ENCODE data around the gene CC2D2A.
A peak's percentile ranks its signal among the peaks of the same experiment; 100 is the strongest.

The CC2D2A gene

DNA sequence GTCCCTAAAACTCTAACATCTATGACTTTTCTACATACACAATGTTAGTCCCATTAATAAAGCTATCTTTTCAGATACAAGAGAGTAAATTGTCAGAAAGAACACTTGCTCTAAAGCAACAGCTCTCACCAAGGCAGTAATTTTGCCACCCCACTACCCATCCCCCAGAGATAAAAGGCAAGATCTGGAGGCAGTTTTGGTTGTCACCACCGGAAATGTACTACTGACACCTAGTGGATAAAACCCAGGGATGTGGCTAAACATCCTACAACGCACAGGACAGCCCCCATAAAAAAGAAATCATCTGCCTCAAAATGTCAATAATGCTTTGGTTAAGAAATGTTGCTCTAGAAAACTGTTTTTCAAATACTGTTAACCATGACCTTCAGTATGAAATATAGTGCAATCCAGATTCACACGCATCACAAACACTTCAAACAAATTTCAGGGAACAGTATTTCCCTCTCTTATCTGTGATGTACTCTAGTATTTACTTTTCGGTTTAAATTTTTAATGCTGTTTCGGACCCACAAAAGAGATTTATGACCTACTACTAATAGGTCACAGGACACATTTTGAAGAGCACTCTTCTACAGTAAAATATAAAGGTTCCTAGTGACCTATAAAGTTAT, 180.3 kb downstream of the CC2D2A start:
- no peak for DNase-seq (ENCODE audit: low read depth)
- H3K4me3 ChIP-seq (ENCODE audit: low read depth, low read length) = no peak overlapping the region
- TF ChIP-seq, protein P1, sequence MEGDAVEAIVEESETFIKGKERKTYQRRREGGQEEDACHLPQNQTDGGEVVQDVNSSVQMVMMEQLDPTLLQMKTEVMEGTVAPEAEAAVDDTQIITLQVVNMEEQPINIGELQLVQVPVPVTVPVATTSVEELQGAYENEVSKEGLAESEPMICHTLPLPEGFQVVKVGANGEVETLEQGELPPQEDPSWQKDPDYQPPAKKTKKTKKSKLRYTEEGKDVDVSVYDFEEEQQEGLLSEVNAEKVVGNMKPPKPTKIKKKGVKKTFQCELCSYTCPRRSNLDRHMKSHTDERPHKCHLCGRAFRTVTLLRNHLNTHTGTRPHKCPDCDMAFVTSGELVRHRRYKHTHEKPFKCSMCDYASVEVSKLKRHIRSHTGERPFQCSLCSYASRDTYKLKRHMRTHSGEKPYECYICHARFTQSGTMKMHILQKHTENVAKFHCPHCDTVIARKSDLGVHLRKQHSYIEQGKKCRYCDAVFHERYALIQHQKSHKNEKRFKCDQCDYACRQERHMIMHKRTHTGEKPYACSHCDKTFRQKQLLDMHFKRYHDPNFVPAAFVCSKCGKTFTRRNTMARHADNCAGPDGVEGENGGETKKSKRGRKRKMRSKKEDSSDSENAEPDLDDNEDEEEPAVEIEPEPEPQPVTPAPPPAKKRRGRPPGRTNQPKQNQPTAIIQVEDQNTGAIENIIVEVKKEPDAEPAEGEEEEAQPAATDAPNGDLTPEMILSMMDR (IDR thresholded peaks at IDR 0.05; ENCODE audit: low read depth, low read length, missing control alignments) = peak; percentile 68

Data from GM12864 (cell line).